GM12878 (cell line): ENCODE measurements around the gene AFF1. TPM values are rescaled to one million over a fixed set of nuclear protein-coding genes. Genes with fewer than 3 reads are reported as not detected.

ENCODE experiments used
- CREM ChIP-seq: IDR thresholded peaks from 2 replicates; pipeline ENCODE4 v1.6.1; 2014; ENCODE audit warnings: antibody characterized with exemption, low read depth
- JUNB ChIP-seq: IDR thresholded peaks from 2 replicates; pipeline ENCODE4 v1.6.1; 2016; ENCODE audit warnings: antibody characterized with exemption, mild to moderate bottlenecking
- KAT2A ChIP-seq: conservative IDR thresholded peaks from 2 replicates; pipeline ENCODE4 v1.6.1; 2011; ENCODE audit warnings: low read depth, low read length; ENCODE audit not compliant: control insufficient read depth
- NFYA ChIP-seq: IDR thresholded peaks from 2 replicates; pipeline ENCODE4 v1.6.1; 2011; ENCODE audit warnings: low read depth, mild to moderate bottlenecking, low read length, improper control_type of control experiment, borderline replicate concordance
- POLR2AphosphoS2 ChIP-seq: IDR thresholded peaks from 2 replicates; pipeline ENCODE4 v1.6.1; 2011; ENCODE audit warnings: low read depth, mild to moderate bottlenecking, low read length, improper control_type of control experiment, moderate library complexity
- RAD21 ChIP-seq: IDR thresholded peaks from 2 replicates; pipeline ENCODE4 v1.6.1; 2011; ENCODE audit warnings: mild to moderate bottlenecking, low read depth, low read length, moderate library complexity; ENCODE audit not compliant: insufficient read depth
- RCOR1 ChIP-seq: conservative IDR thresholded peaks from 2 replicates; pipeline ENCODE4 v1.6.1; 2012; ENCODE audit warnings: low read depth, low read length, improper control_type of control experiment
- SIN3A ChIP-seq: IDR thresholded peaks from 2 replicates; pipeline ENCODE4 v1.6.1; 2012; ENCODE audit warnings: low read depth, low read length, improper control_type of control experiment
- TAF1 ChIP-seq: IDR thresholded peaks from 2 replicates; pipeline ENCODE4 v1.6.1; 2011; ENCODE audit warnings: mild to moderate bottlenecking, low read depth, low read length, borderline replicate concordance
- TCF7 ChIP-seq: IDR thresholded peaks from 2 replicates; pipeline ENCODE4 v1.6.1; 2014; ENCODE audit warnings: antibody characterized with exemption, borderline replicate concordance
- YY1 ChIP-seq: IDR thresholded peaks from 2 replicates; pipeline ENCODE4 v1.6.1; 2011; ENCODE audit warnings: low read depth, mild to moderate bottlenecking, low read length
- ZNF217 ChIP-seq: fragments of 450-650 bp; IDR thresholded peaks from 2 replicates; pipeline ENCODE4 v1.6.1; 2017; ENCODE audit warnings: antibody characterized with exemption, mild to moderate bottlenecking
- ZNF274 ChIP-seq: IDR thresholded peaks from one replicate; pipeline ENCODE4 v1.8.0; 2011; ENCODE audit not compliant: insufficient read length, insufficient read depth
- ZNF384 ChIP-seq: IDR thresholded peaks from 2 replicates; pipeline ENCODE4 v1.6.1; 2012; ENCODE audit warnings: low read depth, mild to moderate bottlenecking, low read length, improper control_type of control experiment, borderline replicate concordance
- polyA plus RNA-seq, 11 experiments: library from polyadenylated mRNA; depleted of rRNA in 4 of 11; unstranded in 6 of 11; stranded (reverse) in 5 of 11; fragments of >200 nt; fragmentation: Nextera tagmentation in 4 of 11; fragmentation: Illumina TruSeq in 1 of 11; extraction: Ambion mirVana in 4 of 11; extraction: Trizol in 1 of 11; gene quantifications; 1 replicate in 1 of 11; 2 replicates in 10 of 11; pipeline versions ENCODE4 v1.2.1 to v1.2.3, GENCODE V29; 2011 to 2016; ENCODE audit warnings: inconsistent platforms in 2 of 11, missing spikeins in 2 of 11, low read depth in 1 of 11
- total RNA-seq, 4 experiments: library from RNA; depleted of rRNA in 3 of 4; stranded (reverse); fragments of >200 nt in 3 of 4; fragmentation: Illumina TruSeq in 1 of 4; extraction: Trizol in 1 of 4; gene quantifications; 2 replicates each; pipeline versions ENCODE4 v1.2.1 to v1.2.3, GENCODE V29; 2013 to 2021
- TF ChIP-seq, protein P1 (sequence below): fragments of 150-350 bp; IDR thresholded peaks from 2 replicates; pipeline ENCODE4 v1.6.1; 2016; ENCODE audit warnings: low read depth, low read length
- TF ChIP-seq, protein P2 (sequence below): fragments of 450-650 bp; IDR thresholded peaks from 2 replicates; pipeline ENCODE4 v1.6.1; 2017; ENCODE audit warnings: mild to moderate bottlenecking, low read depth, inconsistent platforms; ENCODE audit not compliant: poor library complexity, severe bottlenecking
- TF ChIP-seq, protein P3 (sequence below): fragments of 450-650 bp; IDR thresholded peaks from 2 replicates; pipeline ENCODE4 v1.6.1; 2017; ENCODE audit warnings: mild to moderate bottlenecking, moderate library complexity

AFF1 gene
- total and polyA plus RNA-seq, 10 of the 15 experiments (the other 5 are each of a cell fraction or from before 2014, with no cell fraction given), result 3.5 to 56.1 (median 21.5) TPM

DNA sequence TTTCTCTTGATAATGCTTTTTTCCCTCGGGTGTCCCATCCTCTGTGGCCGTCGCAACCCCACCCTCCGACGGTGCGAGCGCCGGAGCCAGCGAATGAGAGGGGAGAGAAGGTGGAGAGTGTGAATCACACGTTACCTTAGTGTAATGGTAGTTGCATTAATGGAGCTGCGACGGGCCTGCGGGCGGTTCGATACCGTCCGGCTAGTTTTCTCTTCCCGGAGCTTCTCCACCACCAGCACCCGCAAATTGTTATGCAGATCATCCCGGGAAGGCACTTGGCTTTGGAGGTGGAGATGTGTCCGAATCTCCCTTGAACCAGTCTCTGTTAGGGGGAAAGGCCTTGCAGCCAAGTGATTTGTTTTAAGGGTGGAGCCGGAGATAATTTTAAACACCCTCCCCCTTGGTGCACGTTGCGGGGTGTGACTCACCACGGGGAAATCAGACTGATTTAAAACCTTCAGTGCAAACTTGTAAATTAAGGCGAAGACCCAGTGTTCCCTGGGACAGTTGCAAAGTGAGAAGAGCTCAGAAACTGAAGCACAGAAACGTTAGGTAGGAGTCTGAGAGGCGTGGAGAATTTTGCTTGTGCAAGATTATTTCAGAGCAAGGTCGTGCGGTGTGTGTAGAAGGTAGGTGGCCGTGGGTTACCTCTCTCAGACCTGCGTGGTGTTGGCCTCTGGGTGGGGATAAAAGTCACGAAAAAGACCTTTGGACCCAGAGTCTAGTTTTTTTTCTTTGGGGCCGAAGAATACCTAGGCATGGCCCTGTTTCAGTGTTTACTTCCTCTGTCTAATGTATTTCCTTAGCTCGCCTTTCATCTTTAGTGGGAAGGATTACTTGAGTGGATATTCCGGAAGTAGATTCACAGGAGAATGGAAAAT lies 1.3 kb downstream of the AFF1 start (continued):
- TF ChIP-seq TAF1 (peak; percentile 78), CREM (0 out of 2 replicates have a peak, but pooled peaks have one; percentile 7), SIN3A (peak; percentile 15; the same call in 1 of the 2 replicates), YY1 (no peak; the same call in 1 of the 2 replicates), TCF7 (no peak), POLR2AphosphoS2 (no peak), ZNF217 (peak; percentile 32; the same call in 1 of the 2 replicates), NFYA (no peak), RCOR1 (no peak), KAT2A (no peak), RAD21 (peak; percentile 51), ZNF384 (peak; percentile 86), ZNF274 (no peak), JUNB (0 out of 2 replicates have a peak, but pooled peaks have one; percentile 3)
- TF ChIP-seq, protein P1, sequence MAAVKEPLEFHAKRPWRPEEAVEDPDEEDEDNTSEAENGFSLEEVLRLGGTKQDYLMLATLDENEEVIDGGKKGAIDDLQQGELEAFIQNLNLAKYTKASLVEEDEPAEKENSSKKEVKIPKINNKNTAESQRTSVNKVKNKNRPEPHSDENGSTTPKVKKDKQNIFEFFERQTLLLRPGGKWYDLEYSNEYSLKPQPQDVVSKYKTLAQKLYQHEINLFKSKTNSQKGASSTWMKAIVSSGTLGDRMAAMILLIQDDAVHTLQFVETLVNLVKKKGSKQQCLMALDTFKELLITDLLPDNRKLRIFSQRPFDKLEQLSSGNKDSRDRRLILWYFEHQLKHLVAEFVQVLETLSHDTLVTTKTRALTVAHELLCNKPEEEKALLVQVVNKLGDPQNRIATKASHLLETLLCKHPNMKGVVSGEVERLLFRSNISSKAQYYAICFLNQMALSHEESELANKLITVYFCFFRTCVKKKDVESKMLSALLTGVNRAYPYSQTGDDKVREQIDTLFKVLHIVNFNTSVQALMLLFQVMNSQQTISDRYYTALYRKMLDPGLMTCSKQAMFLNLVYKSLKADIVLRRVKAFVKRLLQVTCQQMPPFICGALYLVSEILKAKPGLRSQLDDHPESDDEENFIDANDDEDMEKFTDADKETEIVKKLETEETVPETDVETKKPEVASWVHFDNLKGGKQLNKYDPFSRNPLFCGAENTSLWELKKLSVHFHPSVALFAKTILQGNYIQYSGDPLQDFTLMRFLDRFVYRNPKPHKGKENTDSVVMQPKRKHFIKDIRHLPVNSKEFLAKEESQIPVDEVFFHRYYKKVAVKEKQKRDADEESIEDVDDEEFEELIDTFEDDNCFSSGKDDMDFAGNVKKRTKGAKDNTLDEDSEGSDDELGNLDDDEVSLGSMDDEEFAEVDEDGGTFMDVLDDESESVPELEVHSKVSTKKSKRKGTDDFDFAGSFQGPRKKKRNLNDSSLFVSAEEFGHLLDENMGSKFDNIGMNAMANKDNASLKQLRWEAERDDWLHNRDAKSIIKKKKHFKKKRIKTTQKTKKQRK, result no peak
- TF ChIP-seq, protein P2, sequence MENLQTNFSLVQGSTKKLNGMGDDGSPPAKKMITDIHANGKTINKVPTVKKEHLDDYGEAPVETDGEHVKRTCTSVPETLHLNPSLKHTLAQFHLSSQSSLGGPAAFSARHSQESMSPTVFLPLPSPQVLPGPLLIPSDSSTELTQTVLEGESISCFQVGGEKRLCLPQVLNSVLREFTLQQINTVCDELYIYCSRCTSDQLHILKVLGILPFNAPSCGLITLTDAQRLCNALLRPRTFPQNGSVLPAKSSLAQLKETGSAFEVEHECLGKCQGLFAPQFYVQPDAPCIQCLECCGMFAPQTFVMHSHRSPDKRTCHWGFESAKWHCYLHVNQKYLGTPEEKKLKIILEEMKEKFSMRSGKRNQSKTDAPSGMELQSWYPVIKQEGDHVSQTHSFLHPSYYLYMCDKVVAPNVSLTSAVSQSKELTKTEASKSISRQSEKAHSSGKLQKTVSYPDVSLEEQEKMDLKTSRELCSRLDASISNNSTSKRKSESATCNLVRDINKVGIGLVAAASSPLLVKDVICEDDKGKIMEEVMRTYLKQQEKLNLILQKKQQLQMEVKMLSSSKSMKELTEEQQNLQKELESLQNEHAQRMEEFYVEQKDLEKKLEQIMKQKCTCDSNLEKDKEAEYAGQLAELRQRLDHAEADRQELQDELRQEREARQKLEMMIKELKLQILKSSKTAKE, result no peak
- TF ChIP-seq, protein P3, sequence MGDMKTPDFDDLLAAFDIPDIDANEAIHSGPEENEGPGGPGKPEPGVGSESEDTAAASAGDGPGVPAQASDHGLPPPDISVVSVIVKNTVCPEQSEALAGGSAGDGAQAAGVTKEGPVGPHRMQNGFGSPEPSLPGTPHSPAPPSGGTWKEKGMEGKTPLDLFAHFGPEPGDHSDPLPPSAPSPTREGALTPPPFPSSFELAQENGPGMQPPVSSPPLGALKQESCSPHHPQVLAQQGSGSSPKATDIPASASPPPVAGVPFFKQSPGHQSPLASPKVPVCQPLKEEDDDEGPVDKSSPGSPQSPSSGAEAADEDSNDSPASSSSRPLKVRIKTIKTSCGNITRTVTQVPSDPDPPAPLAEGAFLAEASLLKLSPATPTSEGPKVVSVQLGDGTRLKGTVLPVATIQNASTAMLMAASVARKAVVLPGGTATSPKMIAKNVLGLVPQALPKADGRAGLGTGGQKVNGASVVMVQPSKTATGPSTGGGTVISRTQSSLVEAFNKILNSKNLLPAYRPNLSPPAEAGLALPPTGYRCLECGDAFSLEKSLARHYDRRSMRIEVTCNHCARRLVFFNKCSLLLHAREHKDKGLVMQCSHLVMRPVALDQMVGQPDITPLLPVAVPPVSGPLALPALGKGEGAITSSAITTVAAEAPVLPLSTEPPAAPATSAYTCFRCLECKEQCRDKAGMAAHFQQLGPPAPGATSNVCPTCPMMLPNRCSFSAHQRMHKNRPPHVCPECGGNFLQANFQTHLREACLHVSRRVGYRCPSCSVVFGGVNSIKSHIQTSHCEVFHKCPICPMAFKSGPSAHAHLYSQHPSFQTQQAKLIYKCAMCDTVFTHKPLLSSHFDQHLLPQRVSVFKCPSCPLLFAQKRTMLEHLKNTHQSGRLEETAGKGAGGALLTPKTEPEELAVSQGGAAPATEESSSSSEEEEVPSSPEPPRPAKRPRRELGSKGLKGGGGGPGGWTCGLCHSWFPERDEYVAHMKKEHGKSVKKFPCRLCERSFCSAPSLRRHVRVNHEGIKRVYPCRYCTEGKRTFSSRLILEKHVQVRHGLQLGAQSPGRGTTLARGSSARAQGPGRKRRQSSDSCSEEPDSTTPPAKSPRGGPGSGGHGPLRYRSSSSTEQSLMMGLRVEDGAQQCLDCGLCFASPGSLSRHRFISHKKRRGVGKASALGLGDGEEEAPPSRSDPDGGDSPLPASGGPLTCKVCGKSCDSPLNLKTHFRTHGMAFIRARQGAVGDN, result peak; percentile 42; the same call in 1 of the 2 replicates
